HG03460 (cell line): ENCODE data around the gene SIGLEC7.
"Not testable (repeated sequence)": the region's sequence is repeated elsewhere in the genome, so short reads cannot be mapped to it uniquely, and the experiment has no call there.

Experiments
- ATAC-seq: cut with Tn5 transposase; IDR thresholded peaks from one replicate; pipeline ENCODE4 v1.9.1; 2021; ENCODE audit not compliant: unreplicated experiment

The SIGLEC7 gene

GRCh38 chr19:51166846-51167490 lies 24.9 kb downstream of the SIGLEC7 start:
- no peak for ATAC-seq

GRCh38 chr19:51168564-51169282 lies 26.6 kb downstream of the SIGLEC7 start:
- no peak for ATAC-seq

- ATAC-seq, result not testable (repeated sequence)
Observed at GRCh38 chr19:51169283-51169918, 27.3 kb downstream of the SIGLEC7 start.

- no peak for ATAC-seq
Observed at GRCh38 chr19:51172223-51172622, 30.1 kb downstream of the SIGLEC7 start.

- no peak for ATAC-seq
Observed at GRCh38 chr19:51173681-51174080, 31.6 kb downstream of the SIGLEC7 start.

GRCh38 chr19:51179256-51179655 lies 37.2 kb downstream of the SIGLEC7 start:
- no peak for ATAC-seq

- ATAC-seq, result no peak
Observed at GRCh38 chr19:51181377-51181912, 39.3 kb downstream of the SIGLEC7 start.

GRCh38 chr19:51181913-51182419 lies 39.9 kb downstream of the SIGLEC7 start:
- no peak for ATAC-seq

- ATAC-seq, result no peak
Observed at GRCh38 chr19:51183629-51184028, 41.5 kb downstream of the SIGLEC7 start.

- no peak for ATAC-seq
Observed at GRCh38 chr19:51185069-51185867, 43.2 kb downstream of the SIGLEC7 start.

GRCh38 chr19:51185868-51186215 lies 43.7 kb downstream of the SIGLEC7 start:
- no peak for ATAC-seq

GRCh38 chr19:51186323-51186722 lies 44.2 kb downstream of the SIGLEC7 start:
- no peak for ATAC-seq

GRCh38 chr19:51187395-51188226 lies 45.5 kb downstream of the SIGLEC7 start:
- no peak for ATAC-seq

- ATAC-seq, result no peak
Observed at GRCh38 chr19:51188227-51188559, 46.1 kb downstream of the SIGLEC7 start.

- ATAC-seq, result no peak
Observed at GRCh38 chr19:51192689-51193088, 50.6 kb downstream of the SIGLEC7 start.

- no peak for ATAC-seq
Observed at GRCh38 chr19:51194527-51195315, 52.6 kb downstream of the SIGLEC7 start.

- ATAC-seq, result no peak
Observed at GRCh38 chr19:51195316-51195586, 53.1 kb downstream of the SIGLEC7 start.

GRCh38 chr19:51195616-51196015 lies 53.5 kb downstream of the SIGLEC7 start:
- ATAC-seq, result no peak

GRCh38 chr19:51196181-51196580 lies 54.1 kb downstream of the SIGLEC7 start:
- ATAC-seq, result no peak

- ATAC-seq, result no peak
Observed at GRCh38 chr19:51198641-51199040, 56.5 kb downstream of the SIGLEC7 start.
